GM12878 (cell line): Measurements from ENCODE around the gene CFAP299. TPM values are rescaled to one million over a fixed set of nuclear protein-coding genes. Genes with fewer than 3 reads are reported as not detected.

Experiments used
- ATAC-seq: fragments of 200-7000 bp; cut with Tn5 transposase; 3 replicates; pipeline ENCODE4 v1.9.1; 2020; ENCODE audit warnings: mild to moderate bottlenecking, moderate library complexity
- BruUV-seq: library from RNA; stranded (reverse); fragments of 400-500 nt; replicated peaks from 2 replicates; lab custom pipeline; 2021; lab: Mats Ljungman, UMichigan
- CTCF ChIA-PET: fragments of 300-600 bp; sonication (Branson Sonifier 250); formaldehyde crosslinking; extraction: SDS; loops from one replicate; lab custom pipeline; 2021; ENCODE audit warnings: inconsistent platforms; lab: Yijun Ruan, JAX
- POLR2A ChIA-PET: fragments of 350-600 bp; formaldehyde crosslinking; extraction: SDS; loops from one replicate; lab custom pipeline; 2021; ENCODE audit warnings: inconsistent platforms; lab: Charles Lee
- RAD21 ChIA-PET: fragments of 300-600 bp; sonication (Branson Sonifier 250); formaldehyde crosslinking; loops from one replicate; lab custom pipeline; 2023; ENCODE audit warnings: antibody characterized with exemption; ENCODE audit not compliant: unreplicated experiment; lab: Charles Lee
- SMC1A ChIA-PET: fragments of 300-600 bp; sonication (Branson Sonifier 250); formaldehyde crosslinking; loops from one replicate; lab custom pipeline; 2023; ENCODE audit not compliant: unreplicated experiment, uncharacterized antibody; lab: Charles Lee
- DNase-seq: peaks from one replicate; pipeline ENCODE4 v3.0.0-alpha.2; 2011; ENCODE audit warnings: low read depth, low spot score
- FAIRE-seq: peaks from 3 replicates; lab custom pipeline; 2011; peaks lifted over from hg19 to GRCh38; lab: Jason Lieb, UNC
- H2AFZ ChIP-seq: 2 replicates; pipeline ENCODE4 v1.6.0; 2011; ENCODE audit warnings: low read depth, low read length, control low read depth; ENCODE audit not compliant: control insufficient read depth
- H3K27ac ChIP-seq: 2 replicates; pipeline ENCODE4 v1.5.1; 2011; ENCODE audit warnings: control low read depth; ENCODE audit not compliant: control insufficient read depth, insufficient read depth
- H3K27me3 ChIP-seq, 2 experiments: replicated peaks in 1 of 2; 2 replicates each; pipeline versions ENCODE4 v1.6.0 to v1.6.1; 2011; ENCODE audit warnings: low read length in 1 of 2; ENCODE audit not compliant: control insufficient read depth in 2 of 2, insufficient read depth in 2 of 2
- H3K36me3 ChIP-seq, 2 experiments: 2 replicates each; pipeline ENCODE4 v1.5.1; 2011; ENCODE audit warnings: low read length in 1 of 2; ENCODE audit not compliant: control insufficient read depth in 2 of 2, insufficient read depth in 2 of 2
- H3K4me1 ChIP-seq: 2 replicates; pipeline ENCODE4 v1.6.1; 2011; ENCODE audit warnings: mild to moderate bottlenecking, low read length, moderate library complexity, mixed read lengths; ENCODE audit not compliant: control insufficient read depth, insufficient read depth
- H3K4me2 ChIP-seq: 2 replicates; pipeline ENCODE4 v1.6.0; 2011; ENCODE audit warnings: control low read depth; ENCODE audit not compliant: control insufficient read depth, insufficient read depth
- H3K4me3 ChIP-seq: fragments of 200-600 bp; sonication (generic); 2 replicates; pipeline ENCODE4 v1.5.1; 2016
- H3K79me2 ChIP-seq: 2 replicates; pipeline ENCODE4 v1.6.0; 2011; ENCODE audit warnings: low read length; ENCODE audit not compliant: control insufficient read depth, insufficient read depth
- H3K9ac ChIP-seq: 2 replicates; pipeline ENCODE4 v1.8.0; 2011; ENCODE audit warnings: low read length, control low read depth, mixed read lengths; ENCODE audit not compliant: control insufficient read depth, insufficient read depth
- H3K9me3 ChIP-seq: replicated peaks from 3 replicates; pipeline ENCODE4 v1.5.1; 2011; ENCODE audit warnings: mild to moderate bottlenecking, low read length; ENCODE audit not compliant: control insufficient read depth, insufficient read depth
- H4K20me1 ChIP-seq: 2 replicates; pipeline ENCODE4 v1.6.0; 2011; ENCODE audit not compliant: control insufficient read depth, insufficient read depth
- BCL11A ChIP-seq: IDR thresholded peaks from 2 replicates; pipeline ENCODE4 v1.6.1; 2011; ENCODE audit warnings: low read depth, low read length
- BMI1 ChIP-seq: fragments of 450-650 bp; IDR thresholded peaks from 2 replicates; pipeline ENCODE4 v1.6.1; 2016; ENCODE audit warnings: mild to moderate bottlenecking, moderate library complexity, borderline replicate concordance
- GATAD2B ChIP-seq: fragments of 450-650 bp; conservative IDR thresholded peaks from 2 replicates; pipeline ENCODE4 v1.6.1; 2017; ENCODE audit warnings: low read depth, mild to moderate bottlenecking, moderate library complexity
- HDGF ChIP-seq: fragments of 450-650 bp; IDR thresholded peaks from 2 replicates; pipeline ENCODE4 v1.6.1; 2016; ENCODE audit warnings: antibody characterized with exemption
- MYB ChIP-seq: fragments of 150-350 bp; IDR thresholded peaks from 2 replicates; pipeline ENCODE4 v1.6.1; 2014; ENCODE audit warnings: mild to moderate bottlenecking, low read depth, low read length, borderline replicate concordance
- NFXL1 ChIP-seq: fragments of 450-650 bp; IDR thresholded peaks from 2 replicates; pipeline ENCODE4 v1.6.1; 2017; ENCODE audit warnings: antibody characterized with exemption, mild to moderate bottlenecking, borderline replicate concordance
- PAX8 ChIP-seq: fragments of 450-650 bp; IDR thresholded peaks from 2 replicates; pipeline ENCODE4 v1.6.1; 2017; ENCODE audit warnings: mild to moderate bottlenecking, moderate library complexity
- POLR2AphosphoS5 ChIP-seq: IDR thresholded peaks from 2 replicates; pipeline ENCODE4 v1.6.1; 2011; ENCODE audit warnings: mild to moderate bottlenecking, low read length, inconsistent platforms
- RBBP5 ChIP-seq: fragments of 200-600 bp; sonication (generic); conservative IDR thresholded peaks from 2 replicates; pipeline ENCODE4 v1.6.1; 2016
- SUZ12 ChIP-seq: fragments of 200-600 bp; sonication (generic); IDR thresholded peaks from one replicate; pipeline ENCODE4 v1.6.1; 2018; ENCODE audit warnings: antibody characterized with exemption, mild to moderate bottlenecking; ENCODE audit not compliant: unreplicated experiment
- WRNIP1 ChIP-seq: IDR thresholded peaks from 2 replicates; pipeline ENCODE4 v1.6.1; 2011; ENCODE audit warnings: low read depth, low read length, improper control_type of control experiment, borderline replicate concordance
- YBX1 ChIP-seq: fragments of 450-650 bp; IDR thresholded peaks from 2 replicates; pipeline ENCODE4 v1.6.1; 2016; ENCODE audit warnings: antibody characterized with exemption
- YY1 ChIP-seq: IDR thresholded peaks from 2 replicates; pipeline ENCODE4 v1.6.1; 2011; ENCODE audit warnings: low read depth, mild to moderate bottlenecking, low read length
- ZNF24 ChIP-seq: fragments of 450-650 bp; IDR thresholded peaks from 2 replicates; pipeline ENCODE4 v1.6.1; 2017; ENCODE audit warnings: antibody characterized with exemption, mild to moderate bottlenecking
- WGBS: methylation state at CpG from one replicate; pipeline ENCODE4 v1.1.6; 2016; ENCODE audit warnings: low lambda C conversion rate; ENCODE audit not compliant: insufficient replicate concordance, insufficient coverage; ENCODE audit errors: missing lambda C conversion rate; 5-methylcytosine and 5-hydroxymethylcytosine counted together
- in situ Hi-C: fragments of 300-500 bp; cut with MboI; formaldehyde crosslinking; loops from 9 replicates; pipeline ENCODE4 v1.14.3; 2018; ENCODE audit warnings: mixed read lengths
- intact Hi-C: fragments of 100-400 bp; cut with micrococcal nuclease; formaldehyde crosslinking; loops from one replicate; pipeline ENCODE4 v1.14.2; 2022; ENCODE audit not compliant: unreplicated experiment
- polyA plus RNA-seq, 11 experiments: library from polyadenylated mRNA; depleted of rRNA in 4 of 11; unstranded in 6 of 11; stranded (reverse) in 5 of 11; fragments of >200 nt; fragmentation: Nextera tagmentation in 4 of 11; fragmentation: Illumina TruSeq in 1 of 11; extraction: Ambion mirVana in 4 of 11; extraction: Trizol in 1 of 11; gene quantifications; 1 replicate in 1 of 11; 2 replicates in 10 of 11; pipeline versions ENCODE4 v1.2.1 to v1.2.3, GENCODE V29; 2011 to 2016; ENCODE audit warnings: inconsistent platforms in 2 of 11, missing spikeins in 2 of 11, low read depth in 1 of 11
- total RNA-seq, 4 experiments: library from RNA; depleted of rRNA in 3 of 4; stranded (reverse); fragments of >200 nt in 3 of 4; fragmentation: Illumina TruSeq in 1 of 4; extraction: Trizol in 1 of 4; gene quantifications; 2 replicates each; pipeline versions ENCODE4 v1.2.1 to v1.2.3, GENCODE V29; 2013 to 2021
- TF ChIP-seq, protein P1 (sequence below): fragments of 450-650 bp; formaldehyde crosslinking; IDR thresholded peaks from 2 replicates; pipeline ENCODE4 v1.5.0; 2022; ENCODE audit warnings: mild to moderate bottlenecking, missing genetic modification characterization
- TF ChIP-seq, protein P2 (sequence below): fragments of 450-650 bp; IDR thresholded peaks from 2 replicates; pipeline ENCODE4 v1.6.1; 2016; ENCODE audit warnings: mild to moderate bottlenecking, moderate library complexity, borderline replicate concordance

CFAP299 gene
- total and polyA plus RNA-seq, 10 of the 15 experiments (the other 5 are each of a cell fraction or from before 2014, with no cell fraction given), result 0.06 to 0.34 TPM; not detected in 8

GRCh38 chr4:80465238-80465637 lies 129.7 kb downstream of the CFAP299 start (continued):
- TF ChIP-seq, protein P1, sequence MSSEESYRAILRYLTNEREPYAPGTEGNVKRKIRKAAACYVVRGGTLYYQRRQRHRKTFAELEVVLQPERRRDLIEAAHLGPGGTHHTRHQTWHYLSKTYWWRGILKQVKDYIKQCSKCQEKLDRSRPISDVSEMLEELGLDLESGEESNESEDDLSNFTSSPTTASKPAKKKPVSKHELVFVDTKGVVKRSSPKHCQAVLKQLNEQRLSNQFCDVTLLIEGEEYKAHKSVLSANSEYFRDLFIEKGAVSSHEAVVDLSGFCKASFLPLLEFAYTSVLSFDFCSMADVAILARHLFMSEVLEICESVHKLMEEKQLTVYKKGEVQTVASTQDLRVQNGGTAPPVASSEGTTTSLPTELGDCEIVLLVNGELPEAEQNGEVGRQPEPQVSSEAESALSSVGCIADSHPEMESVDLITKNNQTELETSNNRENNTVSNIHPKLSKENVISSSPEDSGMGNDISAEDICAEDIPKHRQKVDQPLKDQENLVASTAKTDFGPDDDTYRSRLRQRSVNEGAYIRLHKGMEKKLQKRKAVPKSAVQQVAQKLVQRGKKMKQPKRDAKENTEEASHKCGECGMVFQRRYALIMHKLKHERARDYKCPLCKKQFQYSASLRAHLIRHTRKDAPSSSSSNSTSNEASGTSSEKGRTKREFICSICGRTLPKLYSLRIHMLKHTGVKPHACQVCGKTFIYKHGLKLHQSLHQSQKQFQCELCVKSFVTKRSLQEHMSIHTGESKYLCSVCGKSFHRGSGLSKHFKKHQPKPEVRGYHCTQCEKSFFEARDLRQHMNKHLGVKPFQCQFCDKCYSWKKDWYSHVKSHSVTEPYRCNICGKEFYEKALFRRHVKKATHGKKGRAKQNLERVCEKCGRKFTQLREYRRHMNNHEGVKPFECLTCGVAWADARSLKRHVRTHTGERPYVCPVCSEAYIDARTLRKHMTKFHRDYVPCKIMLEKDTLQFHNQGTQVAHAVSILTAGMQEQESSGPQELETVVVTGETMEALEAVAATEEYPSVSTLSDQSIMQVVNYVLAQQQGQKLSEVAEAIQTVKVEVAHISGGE, result no peak
- TF ChIP-seq WRNIP1, result no peak
- no peak for TF ChIP-seq YY1

DNA sequence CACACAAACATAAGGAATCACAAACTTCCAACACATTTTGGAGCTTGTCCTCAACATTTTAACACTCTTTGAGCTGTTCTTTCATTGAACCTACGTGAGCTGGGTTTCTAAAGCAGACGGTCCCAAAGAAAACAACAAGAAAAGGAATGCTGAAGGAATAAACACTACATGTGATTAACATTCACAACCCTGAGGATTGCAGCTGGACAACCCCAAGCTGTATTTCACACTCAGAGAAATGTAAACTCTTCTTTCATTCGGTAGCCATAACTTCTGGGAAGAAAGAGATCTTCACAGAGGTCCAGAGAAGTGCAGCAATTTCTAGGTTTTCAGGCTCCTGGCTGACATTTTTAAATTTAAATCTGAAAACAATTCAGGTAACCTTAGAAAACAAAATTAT lies 130.2 kb downstream of the CFAP299 start:
- no peak overlapping the region for H3K4me3 ChIP-seq
- in situ Hi-C loops (no loop called here), intact Hi-C loops (no loop called here)
- H3K9ac ChIP-seq, result no peak overlapping the region
- no peaks in the 10 kb centered on the region for H3K27me3 ChIP-seq
- ATAC-seq, result no peak
- H3K4me2 ChIP-seq, result no peak overlapping the region
- ChIA-PET CTCF (interaction anchor here (0.6 kb wide), 1 partner anchor 136 kb away, joined by 3 read pairs; no protein-coding TSS in a partner anchor), RAD21 (no interaction called here), SMC1A (interaction anchor here (0.8 kb wide), 1 partner anchor 54 kb away, joined by 3 read pairs; no protein-coding TSS in a partner anchor), POLR2A (no interaction called here)
- H3K9me3 ChIP-seq, result no peaks in the 10 kb centered on the region
- no peaks in the 10 kb centered on the region for H3K79me2 ChIP-seq
- BruUV-seq, result no TSS peak
- WGBS, result 23% methylated on average over 3 of the region's 3 CpGs
- DNase-seq, result no peak
- H2AFZ ChIP-seq, result no peak overlapping the region
- H3K4me1 ChIP-seq, result no peaks in the 10 kb centered on the region
- FAIRE-seq, result no peak
- no peaks in the 10 kb centered on the region for H3K36me3 ChIP-seq
- H4K20me1 ChIP-seq, result no peaks in the 10 kb centered on the region
- H3K27ac ChIP-seq, result no peak overlapping the region
- TF ChIP-seq ZNF24 (no peak), NFXL1 (no peak), POLR2AphosphoS5 (no peak), RBBP5 (no peak), SUZ12 (no peak), HDGF (no peak), BMI1 (no peak), GATAD2B (no peak), YBX1 (no peak), MYB (no peak), PAX8 (no peak), BCL11A (no peak)
- TF ChIP-seq, protein P2, sequence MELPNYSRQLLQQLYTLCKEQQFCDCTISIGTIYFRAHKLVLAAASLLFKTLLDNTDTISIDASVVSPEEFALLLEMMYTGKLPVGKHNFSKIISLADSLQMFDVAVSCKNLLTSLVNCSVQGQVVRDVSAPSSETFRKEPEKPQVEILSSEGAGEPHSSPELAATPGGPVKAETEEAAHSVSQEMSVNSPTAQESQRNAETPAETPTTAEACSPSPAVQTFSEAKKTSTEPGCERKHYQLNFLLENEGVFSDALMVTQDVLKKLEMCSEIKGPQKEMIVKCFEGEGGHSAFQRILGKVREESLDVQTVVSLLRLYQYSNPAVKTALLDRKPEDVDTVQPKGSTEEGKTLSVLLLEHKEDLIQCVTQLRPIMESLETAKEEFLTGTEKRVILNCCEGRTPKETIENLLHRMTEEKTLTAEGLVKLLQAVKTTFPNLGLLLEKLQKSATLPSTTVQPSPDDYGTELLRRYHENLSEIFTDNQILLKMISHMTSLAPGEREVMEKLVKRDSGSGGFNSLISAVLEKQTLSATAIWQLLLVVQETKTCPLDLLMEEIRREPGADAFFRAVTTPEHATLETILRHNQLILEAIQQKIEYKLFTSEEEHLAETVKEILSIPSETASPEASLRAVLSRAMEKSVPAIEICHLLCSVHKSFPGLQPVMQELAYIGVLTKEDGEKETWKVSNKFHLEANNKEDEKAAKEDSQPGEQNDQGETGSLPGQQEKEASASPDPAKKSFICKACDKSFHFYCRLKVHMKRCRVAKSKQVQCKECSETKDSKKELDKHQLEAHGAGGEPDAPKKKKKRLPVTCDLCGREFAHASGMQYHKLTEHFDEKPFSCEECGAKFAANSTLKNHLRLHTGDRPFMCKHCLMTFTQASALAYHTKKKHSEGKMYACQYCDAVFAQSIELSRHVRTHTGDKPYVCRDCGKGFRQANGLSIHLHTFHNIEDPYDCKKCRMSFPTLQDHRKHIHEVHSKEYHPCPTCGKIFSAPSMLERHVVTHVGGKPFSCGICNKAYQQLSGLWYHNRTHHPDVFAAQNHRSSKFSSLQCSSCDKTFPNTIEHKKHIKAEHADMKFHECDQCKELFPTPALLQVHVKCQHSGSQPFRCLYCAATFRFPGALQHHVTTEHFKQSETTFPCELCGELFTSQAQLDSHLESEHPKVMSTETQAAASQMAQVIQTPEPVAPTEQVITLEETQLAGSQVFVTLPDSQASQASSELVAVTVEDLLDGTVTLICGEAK, result no peak
